GM10266 (cell line): Measurements from ENCODE around the gene NIN.

Experiments used
- DNase-seq: peaks from one replicate; pipeline ENCODE4 v3.0.0; 2012; ENCODE audit errors: extremely low spot score
- TF ChIP-seq, protein P1 (sequence below): IDR thresholded peaks from 2 replicates; pipeline ENCODE4 v1.5.1; 2012; ENCODE audit warnings: mild to moderate bottlenecking, low read depth; ENCODE audit not compliant: control insufficient read depth, insufficient read depth; ENCODE audit errors: missing control alignments

NIN gene

DNA sequence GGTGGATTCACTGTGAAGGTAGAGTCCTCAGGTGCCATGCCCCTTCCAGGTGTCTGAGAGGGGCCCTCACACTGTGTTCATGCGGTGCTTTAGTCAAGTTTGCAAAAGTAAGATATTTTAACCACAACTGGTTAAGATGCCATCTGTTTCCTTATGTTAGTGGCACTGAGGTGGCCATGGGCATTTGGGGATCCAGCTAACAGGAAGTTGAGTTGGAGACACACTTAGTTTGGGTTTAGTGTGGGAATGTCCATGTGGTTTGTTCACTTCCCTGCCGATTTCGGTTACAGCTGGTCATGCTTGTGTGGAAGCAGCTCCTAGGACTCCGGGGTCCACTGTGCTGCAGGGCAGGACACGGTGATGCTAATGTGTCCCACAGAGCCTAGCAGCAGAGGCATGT is 23.6 kb upstream of the NIN start:
- no peak for DNase-seq
- TF ChIP-seq, protein P1, sequence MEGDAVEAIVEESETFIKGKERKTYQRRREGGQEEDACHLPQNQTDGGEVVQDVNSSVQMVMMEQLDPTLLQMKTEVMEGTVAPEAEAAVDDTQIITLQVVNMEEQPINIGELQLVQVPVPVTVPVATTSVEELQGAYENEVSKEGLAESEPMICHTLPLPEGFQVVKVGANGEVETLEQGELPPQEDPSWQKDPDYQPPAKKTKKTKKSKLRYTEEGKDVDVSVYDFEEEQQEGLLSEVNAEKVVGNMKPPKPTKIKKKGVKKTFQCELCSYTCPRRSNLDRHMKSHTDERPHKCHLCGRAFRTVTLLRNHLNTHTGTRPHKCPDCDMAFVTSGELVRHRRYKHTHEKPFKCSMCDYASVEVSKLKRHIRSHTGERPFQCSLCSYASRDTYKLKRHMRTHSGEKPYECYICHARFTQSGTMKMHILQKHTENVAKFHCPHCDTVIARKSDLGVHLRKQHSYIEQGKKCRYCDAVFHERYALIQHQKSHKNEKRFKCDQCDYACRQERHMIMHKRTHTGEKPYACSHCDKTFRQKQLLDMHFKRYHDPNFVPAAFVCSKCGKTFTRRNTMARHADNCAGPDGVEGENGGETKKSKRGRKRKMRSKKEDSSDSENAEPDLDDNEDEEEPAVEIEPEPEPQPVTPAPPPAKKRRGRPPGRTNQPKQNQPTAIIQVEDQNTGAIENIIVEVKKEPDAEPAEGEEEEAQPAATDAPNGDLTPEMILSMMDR: no peak

DNA sequence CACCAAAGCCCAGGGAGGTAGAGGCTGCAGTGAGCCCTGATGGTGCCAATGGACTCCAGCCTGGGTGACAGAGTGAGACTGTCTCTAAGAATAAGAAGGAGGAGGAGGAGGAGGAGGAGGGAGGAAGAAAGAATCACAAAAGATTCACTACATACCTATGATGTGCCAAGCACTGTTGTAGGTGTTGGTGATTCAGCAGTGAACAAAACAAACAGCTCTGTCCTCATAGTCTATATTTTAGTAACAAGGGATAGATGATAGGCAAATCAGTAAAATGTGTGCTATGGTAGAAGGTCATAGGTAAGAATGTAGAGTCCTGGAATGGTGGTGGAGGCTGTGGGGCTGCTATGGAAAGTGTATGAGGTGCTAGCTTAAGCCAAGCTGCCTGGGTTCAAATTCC is 22.9 kb upstream of the NIN start:
- DNase-seq: no peak
- TF ChIP-seq, protein P1: no peak

DNA sequence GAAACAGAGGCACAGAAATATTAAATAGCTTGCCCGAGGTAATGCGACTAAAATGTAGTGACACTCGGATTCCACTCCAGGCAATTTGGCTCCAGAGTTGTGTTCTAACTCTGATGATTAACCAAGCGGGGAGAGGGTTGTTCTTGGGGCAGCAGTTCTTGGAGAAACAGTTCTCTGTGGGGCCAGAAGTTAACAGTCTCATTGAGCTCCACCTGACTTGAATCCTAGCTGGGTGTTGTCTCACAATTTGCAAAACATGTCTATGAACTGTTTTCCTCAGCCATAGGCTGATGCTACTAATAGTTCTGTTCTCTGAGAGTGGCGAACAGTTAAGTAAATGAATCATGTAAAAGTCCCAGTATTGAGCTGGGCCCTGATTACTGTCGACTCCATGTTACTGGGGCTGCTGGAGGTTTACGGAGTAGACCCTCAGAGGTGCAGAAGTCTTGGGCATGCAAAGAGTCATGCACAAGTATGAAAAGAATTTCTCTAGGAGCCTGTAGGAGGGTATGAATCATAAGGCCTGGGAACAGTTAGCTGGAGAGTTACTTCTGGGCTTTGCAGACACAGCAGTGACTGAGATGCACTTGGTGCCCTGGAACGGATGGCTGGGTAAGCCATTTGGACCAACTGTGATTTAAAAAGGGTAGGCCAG is 15.4 kb upstream of the NIN start:
- no peak for DNase-seq
- TF ChIP-seq, protein P1: no peak

DNA sequence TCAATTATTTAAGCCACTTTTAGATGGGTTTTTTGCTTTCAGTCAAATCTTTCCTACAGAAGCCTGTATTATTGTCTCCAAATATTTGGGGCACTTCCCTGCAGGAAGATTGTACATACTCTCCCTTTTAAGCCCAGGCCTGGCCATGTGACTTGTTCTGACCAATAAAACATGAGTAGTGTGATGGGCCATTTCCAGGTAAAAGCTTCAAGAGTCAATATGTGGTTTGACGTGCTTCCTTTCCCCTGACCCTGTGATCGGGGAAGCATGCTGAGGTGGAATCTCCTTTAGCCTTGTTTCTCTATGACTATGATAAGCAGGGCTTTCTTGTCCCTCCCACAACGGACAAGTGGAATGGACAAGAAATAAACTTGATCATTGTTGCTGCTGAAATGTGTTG is 14.2 kb upstream of the NIN start:
- TF ChIP-seq, protein P1: no peak
- no peak for DNase-seq

DNA sequence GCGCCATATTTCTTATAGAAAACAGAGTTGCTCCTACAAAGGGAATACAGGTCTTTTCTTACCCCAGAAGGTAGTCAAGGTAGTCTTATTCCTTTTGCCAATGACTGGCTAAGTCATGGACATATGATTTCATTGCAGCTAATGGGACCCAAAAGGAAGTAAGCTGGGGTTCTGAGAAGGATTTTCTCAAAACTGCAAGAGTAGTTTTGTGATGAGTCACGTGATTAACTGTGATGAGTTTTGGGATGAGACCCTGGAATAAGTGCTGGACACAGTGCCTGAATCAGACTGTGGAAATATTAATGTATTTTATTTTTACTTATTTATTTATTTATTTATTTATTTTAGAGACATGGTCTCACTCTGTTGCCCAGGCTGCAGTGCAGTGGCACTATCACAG is 13.4 kb upstream of the NIN start:
- TF ChIP-seq, protein P1: no peak
- DNase-seq: no peak

DNA sequence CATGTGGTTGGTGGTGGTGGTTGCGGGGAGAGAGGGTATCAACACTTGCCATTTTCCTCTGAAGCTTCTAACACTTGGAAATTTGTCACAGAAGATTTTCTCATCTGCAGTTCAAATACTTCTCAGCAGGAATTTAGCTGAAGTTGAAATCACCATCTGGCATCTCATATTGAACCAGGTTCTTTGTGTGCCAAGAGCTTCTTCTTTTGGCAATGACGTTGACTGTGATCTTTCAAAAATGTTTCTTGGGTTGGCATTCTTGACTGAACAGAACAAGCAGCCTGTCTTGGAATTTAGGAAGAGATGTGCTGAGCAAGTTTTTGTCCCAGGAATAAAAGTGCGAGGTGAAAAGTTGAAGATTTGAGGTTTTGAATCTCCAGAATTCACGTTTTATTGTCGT is 8.7 kb upstream of the NIN start:
- DNase-seq: no peak
- TF ChIP-seq, protein P1: no peak

DNA sequence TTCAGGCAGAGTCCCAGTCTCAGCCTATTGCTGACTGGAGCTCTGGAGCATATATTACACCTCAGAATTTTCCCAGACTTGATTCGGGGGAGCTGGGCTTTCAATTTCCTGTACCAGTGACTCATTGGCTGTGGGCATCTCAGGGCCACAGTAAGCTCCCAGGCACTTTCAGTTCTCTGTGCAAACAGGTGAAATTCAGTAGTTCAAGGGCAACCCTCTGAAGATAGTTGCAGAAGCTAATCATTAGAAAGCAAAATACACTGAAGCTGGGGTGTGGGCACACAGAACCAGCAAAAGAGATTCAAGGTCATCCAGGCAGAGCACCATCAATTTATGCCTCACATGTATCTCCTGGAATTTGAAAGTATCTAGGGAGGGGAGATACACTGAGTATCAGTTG is 8.1 kb upstream of the NIN start:
- TF ChIP-seq, protein P1: no peak
- DNase-seq: no peak
